Activated T-cell treated with anti-CD3 and anti-CD28 coated beads, Interleukin-2, amount 50 U/mL, for 24 hours (primary cell): Measurements from ENCODE around the gene ACAD10.
"Not testable (repeated sequence)": the region's sequence is repeated elsewhere in the genome, so short reads cannot be mapped to it uniquely, and the experiment has no call there.

Source experiments
- DNase-seq: peaks from one replicate; pipeline ENCODE4 v3.0.0-alpha.2; 2020
- H3K27ac Mint-ChIP-seq: 2 replicates; pipeline ENCODE4 v1.8.0; 2020; ENCODE audit warnings: mild to moderate bottlenecking, mixed read lengths
- H3K27me3 Mint-ChIP-seq: 2 replicates; pipeline ENCODE4 v1.8.0; 2020; ENCODE audit warnings: mixed read lengths
- H3K36me3 Mint-ChIP-seq: 2 replicates; pipeline ENCODE4 v1.8.0; 2020; ENCODE audit warnings: low read depth, mixed read lengths
- H3K4me1 Mint-ChIP-seq: 2 replicates; pipeline ENCODE4 v1.8.0; 2020; ENCODE audit warnings: low read depth, mixed read lengths
- H3K4me3 Mint-ChIP-seq: 2 replicates; pipeline ENCODE4 v1.8.0; 2020; ENCODE audit warnings: mild to moderate bottlenecking, moderate library complexity, mixed read lengths
- H3K9me3 Mint-ChIP-seq: 2 replicates; pipeline ENCODE4 v1.8.0; 2020; ENCODE audit warnings: mixed read lengths

Gene ACAD10

DNA sequence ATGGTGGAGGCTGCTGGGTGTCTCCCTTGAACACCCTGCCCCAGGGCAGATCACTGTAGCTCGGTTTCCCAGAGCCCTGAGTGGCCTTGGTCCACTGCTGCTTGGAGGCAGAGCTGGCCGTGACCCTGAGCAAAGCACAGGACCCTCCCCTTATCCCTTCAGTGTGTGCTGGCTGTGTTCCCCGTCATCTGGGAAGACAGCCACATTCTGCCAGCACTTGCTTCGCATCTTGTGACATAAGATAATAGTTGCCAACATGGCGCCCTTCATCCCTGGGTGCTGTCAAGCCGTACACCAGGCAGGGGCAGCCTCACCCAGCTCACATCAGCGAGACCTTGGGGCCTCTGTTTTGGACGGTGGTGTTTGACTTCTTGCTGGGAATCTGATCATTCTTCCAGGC, 68.8 kb downstream of the ACAD10 start:
- Mint-ChIP-seq H3K27ac (no peak overlapping the region), H3K9me3 (no peaks in the 10 kb centered on the region), H3K27me3 (no peaks in the 10 kb centered on the region), H3K4me3 (no peak overlapping the region), H3K4me1 (peaks cover 10% of the 10 kb centered on the region), H3K36me3 (peaks cover 49% of the 10 kb centered on the region)
- DNase-seq: no peak

DNA sequence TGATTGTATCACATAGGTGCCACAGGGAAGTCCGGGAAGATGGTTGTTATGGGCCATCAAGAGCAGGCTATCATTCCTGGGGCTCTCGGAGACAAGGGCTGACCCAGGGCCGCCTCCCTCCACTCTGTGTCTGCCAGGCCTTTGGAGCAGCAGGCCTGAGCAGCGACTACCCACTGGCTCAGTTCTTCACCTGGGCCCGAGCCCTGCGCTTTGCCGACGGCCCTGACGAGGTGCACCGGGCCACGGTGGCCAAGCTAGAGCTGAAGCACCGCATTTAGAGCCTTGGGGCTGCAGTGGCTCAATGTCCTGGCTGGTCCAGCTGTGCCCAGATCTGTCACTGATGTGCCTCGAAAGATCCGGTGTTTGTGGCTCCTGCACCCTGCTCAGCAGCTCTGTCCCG, 70.3 kb downstream of the ACAD10 start:
- Mint-ChIP-seq H3K27ac (no peak overlapping the region), H3K4me1 (peaks cover 10% of the 10 kb centered on the region), H3K4me3 (no peak overlapping the region), H3K9me3 (no peaks in the 10 kb centered on the region), H3K27me3 (peaks cover 6% of the 10 kb centered on the region), H3K36me3 (peaks cover 39% of the 10 kb centered on the region)
- no peak for DNase-seq

DNA sequence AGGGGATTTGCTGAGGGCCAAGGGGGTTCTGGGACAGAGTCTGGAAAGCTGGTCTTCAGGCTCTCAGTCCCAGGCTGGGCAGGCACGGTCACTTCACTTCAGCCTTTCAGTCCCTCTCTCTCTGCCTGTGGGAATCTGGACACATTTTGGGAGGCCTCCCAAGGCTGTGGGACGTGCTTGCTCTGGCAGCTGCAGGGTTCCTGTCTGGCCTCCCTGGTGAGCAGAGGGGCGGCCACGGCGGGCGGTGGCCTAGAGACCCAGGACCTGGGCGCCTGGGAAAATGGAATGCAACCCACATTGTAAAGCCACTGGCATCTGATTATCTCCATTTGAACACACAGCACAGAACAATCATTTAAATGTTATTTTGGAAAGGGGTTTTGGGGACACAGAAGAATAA, 70.8 kb downstream of the ACAD10 start:
- no peak overlapping the region for H3K4me3 Mint-ChIP-seq
- peaks cover 6% of the 10 kb centered on the region for H3K27me3 Mint-ChIP-seq
- peaks cover 39% of the 10 kb centered on the region for H3K36me3 Mint-ChIP-seq
- peaks cover 10% of the 10 kb centered on the region for H3K4me1 Mint-ChIP-seq
- H3K9me3 Mint-ChIP-seq: no peaks in the 10 kb centered on the region
- DNase-seq: no peak
- H3K27ac Mint-ChIP-seq: no peak overlapping the region

DNA sequence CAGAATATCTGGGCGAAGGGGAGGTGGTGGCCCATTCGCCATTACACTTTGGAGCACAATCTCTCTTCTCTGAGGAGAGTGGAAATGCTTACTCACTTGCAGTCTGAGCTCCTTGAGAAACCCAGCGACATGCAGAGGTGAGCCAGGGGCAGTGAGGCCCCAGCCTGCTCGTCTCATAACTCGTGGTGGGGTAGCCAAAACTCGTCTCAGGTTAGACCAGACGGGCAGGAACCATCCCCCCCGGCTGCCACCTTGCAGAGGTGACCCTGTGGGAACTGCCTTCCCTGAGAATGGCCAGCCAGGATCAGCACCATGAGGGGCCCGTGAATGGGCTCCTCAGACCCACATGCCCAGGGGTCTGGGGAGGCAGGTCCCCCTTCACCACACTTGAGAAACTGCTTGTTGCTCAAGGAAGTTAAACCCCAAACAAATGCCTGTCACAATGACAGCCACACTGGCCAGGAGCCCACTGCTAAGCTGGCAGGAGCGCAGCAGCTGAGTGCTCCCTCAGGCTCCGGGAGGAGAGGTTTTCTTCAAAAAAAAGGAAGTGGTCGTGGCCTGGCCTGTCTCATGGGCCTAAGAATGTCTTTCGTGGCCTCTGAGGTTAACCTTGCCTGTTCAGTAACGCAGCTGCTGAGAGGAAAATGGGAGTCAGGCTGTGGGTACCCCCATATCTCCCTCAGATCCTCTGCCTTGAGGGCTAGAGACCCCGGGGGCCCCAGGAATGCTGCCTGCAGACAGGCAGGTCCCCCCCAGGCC, 71.7 kb downstream of the ACAD10 start:
- Mint-ChIP-seq H3K4me1 (peaks cover 10% of the 10 kb centered on the region), H3K4me3 (no peak overlapping the region), H3K36me3 (peaks cover 39% of the 10 kb centered on the region), H3K27me3 (peaks cover 10% of the 10 kb centered on the region), H3K27ac (no peak overlapping the region), H3K9me3 (no peaks in the 10 kb centered on the region)
- DNase-seq: no peak

DNA sequence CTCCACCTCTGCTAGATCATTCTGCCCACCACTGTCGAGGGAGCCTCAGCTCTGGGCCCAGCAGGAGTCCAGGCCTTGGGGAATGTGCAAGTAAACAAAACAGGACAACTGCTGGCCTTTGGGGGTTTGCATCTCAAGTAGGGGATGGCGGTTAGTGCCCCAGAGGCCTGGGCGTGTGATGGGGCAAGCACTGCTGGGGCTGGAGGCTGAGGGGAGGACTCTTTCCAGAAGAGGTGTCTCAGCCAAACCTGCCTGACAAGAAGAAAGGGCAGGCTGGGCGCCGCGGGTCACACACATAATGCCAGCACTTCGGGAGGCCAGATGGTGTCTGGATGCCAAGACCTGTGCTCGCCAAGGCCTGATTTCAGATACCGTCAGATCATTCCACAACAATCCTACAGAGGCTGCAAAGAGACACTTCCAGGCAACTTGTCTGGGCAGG, 72.3 kb downstream of the ACAD10 start:
- H3K27ac Mint-ChIP-seq: no peak overlapping the region
- DNase-seq: no peak
- H3K4me3 Mint-ChIP-seq: no peak overlapping the region
- peaks cover 10% of the 10 kb centered on the region for H3K4me1 Mint-ChIP-seq
- peaks cover 35% of the 10 kb centered on the region for H3K36me3 Mint-ChIP-seq
- H3K9me3 Mint-ChIP-seq: no peaks in the 10 kb centered on the region
- H3K27me3 Mint-ChIP-seq: peaks cover 16% of the 10 kb centered on the region

DNA sequence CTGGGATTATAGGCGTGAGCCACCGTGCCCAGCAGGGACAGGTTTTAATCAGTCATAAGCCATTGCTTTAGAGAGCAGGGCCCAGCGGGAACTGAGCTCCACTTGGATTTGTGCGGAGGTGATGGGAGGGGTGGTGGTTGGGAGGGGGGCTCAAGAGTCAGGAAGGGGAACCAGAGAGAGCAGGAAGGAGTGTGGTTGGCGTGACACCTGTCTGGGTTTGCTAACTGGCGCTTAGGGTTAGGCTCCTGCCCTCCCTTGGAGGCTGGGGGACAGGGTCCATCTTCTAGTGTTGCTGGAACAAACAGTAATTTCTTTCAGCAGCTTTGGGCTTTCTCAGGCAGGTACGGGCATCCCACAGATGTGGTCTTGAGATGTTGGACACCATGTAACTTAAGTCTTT, 73.4 kb downstream of the ACAD10 start:
- no peak for DNase-seq
- H3K36me3 Mint-ChIP-seq: peaks cover 28% of the 10 kb centered on the region
- H3K9me3 Mint-ChIP-seq: no peaks in the 10 kb centered on the region
- peaks cover 26% of the 10 kb centered on the region for H3K27me3 Mint-ChIP-seq
- H3K4me1 Mint-ChIP-seq: peaks cover 10% of the 10 kb centered on the region
- H3K4me3 Mint-ChIP-seq: no peak overlapping the region
- H3K27ac Mint-ChIP-seq: no peak overlapping the region

DNA sequence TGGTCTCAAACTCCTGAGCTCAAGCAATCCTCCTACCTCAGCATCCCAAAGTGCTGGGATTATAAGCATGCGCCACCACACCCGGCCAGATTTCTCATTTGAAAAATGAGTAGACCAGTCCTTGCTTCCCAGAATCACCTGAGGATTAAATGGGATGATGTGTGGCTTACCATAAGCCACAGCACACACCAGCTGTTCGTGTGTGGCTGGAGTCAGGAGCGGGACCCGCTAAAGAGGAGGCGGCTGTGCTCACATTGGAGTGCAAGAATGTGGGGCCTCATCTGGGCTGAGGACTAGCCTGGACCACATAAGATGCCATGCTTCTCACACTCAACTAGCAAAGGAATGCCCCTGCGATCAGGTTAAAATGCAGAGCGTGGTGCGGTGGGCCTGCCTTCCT, 74.1 kb downstream of the ACAD10 start:
- H3K27ac Mint-ChIP-seq: no peak overlapping the region
- peaks cover 10% of the 10 kb centered on the region for H3K4me1 Mint-ChIP-seq
- DNase-seq: no peak
- no peaks in the 10 kb centered on the region for H3K9me3 Mint-ChIP-seq
- H3K36me3 Mint-ChIP-seq: peaks cover 21% of the 10 kb centered on the region
- no peak overlapping the region for H3K4me3 Mint-ChIP-seq
- H3K27me3 Mint-ChIP-seq: peaks cover 31% of the 10 kb centered on the region

DNA sequence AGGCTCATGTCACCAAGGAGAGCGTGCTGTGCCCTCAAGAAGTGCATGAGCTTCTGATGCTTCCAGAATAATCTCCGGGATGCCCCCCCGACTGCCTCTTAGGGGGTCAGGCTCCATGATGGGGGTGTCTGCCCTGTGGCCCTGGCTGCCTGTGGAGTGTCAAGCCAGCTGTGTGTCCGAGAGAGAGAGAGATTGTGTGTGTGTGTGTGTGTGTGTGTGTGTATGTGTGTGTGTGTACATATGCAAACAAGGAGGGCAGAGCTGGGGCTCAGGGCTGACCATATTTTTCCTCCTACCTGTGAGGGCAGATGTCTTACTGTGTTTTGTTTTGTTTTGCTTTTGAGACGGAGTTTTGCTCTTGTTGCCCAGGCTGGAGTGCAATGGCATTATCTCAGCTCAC, 75.2 kb downstream of the ACAD10 start:
- H3K4me3 Mint-ChIP-seq: no peak overlapping the region
- peaks cover 11% of the 10 kb centered on the region for H3K4me1 Mint-ChIP-seq
- H3K27ac Mint-ChIP-seq: no peak overlapping the region
- no peaks in the 10 kb centered on the region for H3K9me3 Mint-ChIP-seq
- peaks cover 41% of the 10 kb centered on the region for H3K27me3 Mint-ChIP-seq
- H3K36me3 Mint-ChIP-seq: peaks cover 12% of the 10 kb centered on the region
- no peak for DNase-seq

DNA sequence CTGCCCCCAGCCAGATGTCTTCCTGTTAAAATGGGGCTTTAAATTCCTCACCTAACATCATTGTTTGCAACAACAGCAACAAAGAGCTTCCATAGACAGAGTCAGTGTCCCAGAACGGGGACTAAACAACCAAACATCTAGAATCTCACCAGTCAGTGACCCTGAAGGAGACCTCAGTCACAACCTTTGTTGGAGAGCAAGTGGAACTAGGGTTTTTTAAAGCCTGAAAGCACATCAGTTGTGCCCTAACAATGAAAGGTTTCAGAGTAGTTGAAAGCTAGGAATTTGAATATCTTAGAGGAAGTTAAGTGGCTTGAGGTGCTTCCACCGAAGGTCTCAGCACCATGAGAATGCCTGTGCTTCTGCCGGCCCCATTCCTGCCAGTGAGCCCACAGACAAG, 75.9 kb downstream of the ACAD10 start:
- no peak overlapping the region for H3K27ac Mint-ChIP-seq
- no peaks in the 10 kb centered on the region for H3K9me3 Mint-ChIP-seq
- H3K27me3 Mint-ChIP-seq: peaks cover 45% of the 10 kb centered on the region
- peaks cover 15% of the 10 kb centered on the region for H3K4me1 Mint-ChIP-seq
- no peak overlapping the region for H3K4me3 Mint-ChIP-seq
- peaks cover 7% of the 10 kb centered on the region for H3K36me3 Mint-ChIP-seq
- DNase-seq: no peak

DNA sequence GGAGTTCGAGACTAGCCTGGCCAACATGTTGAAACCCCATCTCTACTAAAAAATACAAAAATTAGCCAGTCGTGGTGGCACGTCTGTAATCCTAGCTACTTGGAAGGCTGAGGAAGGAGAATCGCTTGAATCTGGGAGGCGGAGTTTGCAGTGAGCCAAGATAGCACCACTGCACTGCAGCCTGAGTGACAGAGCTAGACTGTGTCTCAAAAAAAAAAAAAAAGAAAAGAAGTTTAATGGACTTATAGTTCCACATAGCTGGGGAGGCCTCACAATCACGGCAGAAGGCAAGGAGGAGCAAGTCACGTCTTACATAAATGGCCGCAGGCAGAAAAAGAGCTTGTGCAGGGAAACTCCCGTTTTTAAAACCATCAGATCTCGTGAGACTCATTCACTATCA, 77.7 kb downstream of the ACAD10 start:
- H3K4me3 Mint-ChIP-seq, DNase-seq, H3K9me3 Mint-ChIP-seq, H3K36me3 Mint-ChIP-seq, H3K27ac Mint-ChIP-seq: not testable (repeated sequence)
- Mint-ChIP-seq H3K4me1 (peaks cover 18% of the 10 kb centered on the region), H3K27me3 (peaks cover 58% of the 10 kb centered on the region)

DNA sequence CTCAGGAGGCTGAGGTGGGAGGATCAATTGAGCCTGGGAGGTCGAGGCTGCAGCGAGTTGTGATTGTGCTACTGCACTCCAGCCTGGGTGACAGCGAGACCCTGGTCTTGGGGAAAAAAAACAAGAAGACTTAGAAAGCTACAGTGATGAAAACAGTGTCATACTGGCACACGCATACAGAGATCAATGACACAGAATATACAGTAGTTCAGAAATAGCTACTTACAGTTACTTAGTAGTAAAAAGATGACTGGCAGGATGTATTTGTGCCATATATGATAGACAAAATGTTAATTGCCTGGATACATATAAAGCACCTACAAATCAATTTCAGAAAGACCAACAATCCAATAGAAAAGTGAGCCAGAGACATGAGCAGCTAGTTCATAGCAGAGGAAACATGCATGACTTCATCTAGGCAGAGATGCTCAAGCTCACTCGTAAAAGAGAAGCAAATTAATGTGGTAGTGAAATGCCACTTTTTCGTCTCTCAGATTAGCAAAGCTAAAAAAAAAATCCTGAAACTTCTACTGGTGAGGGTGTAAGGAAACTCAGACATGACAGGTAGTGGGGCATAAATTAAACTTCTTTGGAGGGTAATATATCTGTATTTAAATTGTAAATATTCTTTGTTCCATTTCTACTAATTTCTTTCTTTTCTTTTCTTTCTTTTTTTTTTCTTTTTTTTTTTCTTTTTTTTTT, 78.4 kb downstream of the ACAD10 start:
- no peak overlapping the region for H3K27ac Mint-ChIP-seq
- H3K36me3 Mint-ChIP-seq: no peaks in the 10 kb centered on the region
- H3K27me3 Mint-ChIP-seq: peaks cover 58% of the 10 kb centered on the region
- H3K4me3 Mint-ChIP-seq: no peak overlapping the region
- DNase-seq: no peak
- H3K4me1 Mint-ChIP-seq: peaks cover 18% of the 10 kb centered on the region
- no peaks in the 10 kb centered on the region for H3K9me3 Mint-ChIP-seq

DNA sequence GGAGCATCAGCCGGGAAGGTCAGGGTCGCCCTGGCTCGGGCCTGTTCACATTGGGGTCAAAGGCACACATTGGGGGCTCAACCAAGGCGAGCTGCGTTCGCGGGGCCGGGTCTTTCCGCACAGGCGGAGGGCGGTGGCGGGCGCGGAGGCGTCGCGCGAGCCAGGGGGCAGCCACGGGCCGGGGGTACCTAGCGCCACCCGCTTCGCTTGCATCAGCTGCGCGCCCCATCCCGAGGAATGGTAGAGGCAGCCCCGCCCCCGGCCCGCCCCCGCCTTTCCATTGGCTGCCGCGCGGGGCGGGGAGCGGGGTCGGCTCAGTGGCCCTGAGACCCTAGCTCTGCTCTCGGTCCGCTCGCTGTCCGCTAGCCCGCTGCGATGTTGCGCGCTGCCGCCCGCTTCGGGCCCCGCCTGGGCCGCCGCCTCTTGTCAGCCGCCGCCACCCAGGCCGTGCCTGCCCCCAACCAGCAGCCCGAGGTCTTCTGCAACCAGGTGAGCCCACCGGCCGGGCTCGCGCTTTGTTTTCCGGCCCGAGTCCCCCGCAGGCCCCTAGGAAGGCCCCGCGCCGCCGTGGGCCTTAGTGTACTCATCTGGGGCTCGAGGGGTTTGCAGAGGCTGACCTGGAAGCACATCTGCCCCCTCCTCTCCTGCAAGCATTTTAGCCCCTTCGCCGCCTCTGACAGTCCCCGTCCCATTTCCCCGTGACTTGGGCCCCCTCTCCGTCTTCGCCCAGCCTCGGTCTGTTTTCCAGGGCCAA, 80.9 kb downstream of the ACAD10 start, which contains the start of gene ALDH2:
TSS of gene ALDH2 (plus strand) at position 326 of the 754 bp plus-strand sequence. CDS start at position 376, 50 bp downstream.
- no peaks in the 10 kb centered on the region for H3K9me3 Mint-ChIP-seq
- peaks cover 18% of the 10 kb centered on the region for H3K4me1 Mint-ChIP-seq
- H3K4me3 Mint-ChIP-seq: peak within 1 kb of the TSS; percentile 77
- H3K36me3 Mint-ChIP-seq: no peaks in the 10 kb centered on the region
- peak; percentile 64 for DNase-seq
- peaks cover 52% of the 10 kb centered on the region for H3K27me3 Mint-ChIP-seq
- H3K27ac Mint-ChIP-seq: peak within 1 kb of the TSS; percentile 54

DNA sequence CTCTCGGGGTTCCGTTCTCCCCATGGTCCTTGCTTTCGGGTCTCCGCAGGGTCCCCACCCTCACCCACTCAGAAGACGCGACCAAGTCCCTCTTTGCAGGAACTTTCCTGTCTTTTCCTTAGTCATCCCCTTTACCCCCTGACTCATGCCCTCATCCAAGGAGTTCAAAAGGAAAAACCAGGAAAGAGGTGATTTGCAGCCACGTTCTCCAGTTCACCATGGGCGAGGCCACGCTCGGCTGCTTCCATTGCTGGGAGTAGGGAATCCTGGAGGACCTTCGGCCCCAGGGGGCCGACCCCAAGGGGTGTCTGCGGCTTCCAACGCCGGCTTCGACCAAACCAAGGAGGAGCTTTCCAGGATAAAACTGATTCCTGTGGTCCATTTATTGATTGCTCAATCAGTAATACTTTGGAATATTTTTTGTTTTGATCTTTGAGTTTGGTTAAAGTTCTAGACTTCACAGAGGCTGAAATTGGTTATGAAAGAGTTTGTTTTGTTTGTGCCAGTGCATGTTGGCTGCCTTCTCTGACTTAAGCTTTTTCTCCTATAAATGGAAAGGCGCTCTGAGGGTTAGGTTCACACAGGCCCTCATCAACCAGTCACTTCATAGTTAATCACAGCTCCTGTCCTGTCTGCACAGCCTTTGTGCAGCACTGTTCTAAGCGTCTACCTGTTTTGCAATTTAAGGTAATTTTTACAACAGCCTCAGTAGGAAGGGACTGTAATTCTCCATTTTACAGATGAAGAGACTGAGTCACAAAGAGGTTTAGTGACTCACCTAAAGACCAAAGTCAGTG, 81.7 kb downstream of the ACAD10 start:
- Mint-ChIP-seq H3K4me3 (peak overlapping the region; percentile 70), H3K9me3 (no peaks in the 10 kb centered on the region), H3K4me1 (peaks cover 18% of the 10 kb centered on the region), H3K27me3 (peaks cover 47% of the 10 kb centered on the region), H3K36me3 (no peaks in the 10 kb centered on the region), H3K27ac (peak overlapping the region; percentile 38)
- no peak for DNase-seq
